HL-60/S4 treated with retinoic acid at 250 ng/mL for 4 days and 3 days (cell line): ENCODE results near the gene PAGE2B.
"Not testable (repeated sequence)": the region's sequence is repeated elsewhere in the genome, so short reads cannot be mapped to it uniquely, and the experiment has no call there.

Source experiments
- in situ Hi-C: fragments of 300-500 bp; cut with MboI; formaldehyde crosslinking; loops from 2 replicates; pipeline ENCODE4 v1.7.0; 2022; ENCODE audit warnings: low sequenced_read_pairs

Gene PAGE2B, protein sequence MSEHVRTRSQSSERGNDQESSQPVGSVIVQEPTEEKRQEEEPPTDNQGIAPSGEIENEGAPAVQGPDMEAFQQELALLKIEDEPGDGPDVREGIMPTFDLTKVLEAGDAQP

GRCh38 chrX:55074851-55075467 is at the start of gene PAGE2B:
TSS of gene PAGE2B (plus strand) at chrX:55075030. CDS start at chrX:55076042, 1,012 bp downstream.
- in situ Hi-C loops: no loop called here

- in situ Hi-C loops: no loop called here
Measured at GRCh38 chrX:55026143-55026542, 48.7 kb upstream of the PAGE2B start.

DNA sequence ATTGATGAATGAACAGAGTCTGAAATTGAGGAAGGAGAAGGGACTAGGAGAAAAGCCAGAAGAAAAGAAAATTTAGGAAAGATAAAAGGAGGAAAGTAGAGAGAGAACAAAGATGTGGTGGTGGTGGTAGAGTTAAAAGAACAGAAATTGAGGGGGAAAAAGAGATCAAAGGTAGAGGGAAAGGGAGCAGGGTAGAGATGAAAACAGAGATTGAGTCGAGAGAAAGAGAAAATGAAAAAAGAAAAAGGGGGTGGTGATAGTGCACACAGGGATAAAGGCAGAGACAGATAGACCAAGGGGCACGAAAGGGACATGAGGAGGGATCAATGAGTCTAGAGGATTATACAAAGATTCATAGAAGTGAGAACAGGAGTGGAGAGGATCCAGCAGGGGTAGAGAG is 48.0 kb upstream of the PAGE2B start:
- in situ Hi-C loops: no loop called here

DNA sequence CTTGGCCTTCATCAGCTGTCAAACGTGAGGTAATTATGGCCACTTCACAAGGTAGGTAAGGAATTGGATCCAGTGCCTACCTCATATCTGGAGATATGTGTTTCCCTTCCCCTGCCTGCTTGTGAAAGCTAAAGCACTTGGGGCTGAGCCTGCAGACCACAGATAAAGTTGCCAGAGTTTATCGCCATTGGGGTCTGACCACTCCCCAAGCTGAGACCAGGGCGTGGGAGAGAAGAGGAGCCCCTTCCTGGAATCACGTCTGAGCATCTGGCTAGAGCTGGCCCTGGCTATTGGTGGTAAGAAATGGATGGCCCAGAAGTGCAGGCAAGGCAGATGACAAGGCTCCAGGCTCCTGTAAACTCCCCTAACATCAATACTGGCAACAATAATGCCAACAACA is 46.8 kb upstream of the PAGE2B start:
- in situ Hi-C loops: no loop called here

DNA sequence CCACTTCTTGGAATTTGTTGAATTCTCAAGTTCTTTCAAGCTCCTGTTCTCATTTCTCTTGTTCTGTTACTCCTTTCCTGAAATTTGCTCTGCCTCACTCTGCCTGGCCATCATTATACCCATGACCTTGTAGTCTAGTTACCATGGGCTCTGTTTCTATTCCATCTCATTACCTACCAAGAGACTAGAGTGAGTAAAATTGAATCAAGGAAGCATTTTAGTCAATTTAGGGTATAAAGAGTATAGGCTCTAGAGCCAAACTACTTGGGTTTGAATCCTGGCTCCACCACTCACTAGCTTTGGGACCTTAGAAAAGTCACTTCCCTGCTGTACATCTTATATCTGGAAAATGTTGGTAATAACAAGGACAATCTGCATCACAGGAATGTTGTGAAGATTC is 46.2 kb upstream of the PAGE2B start:
- in situ Hi-C loops: no loop called here

- in situ Hi-C loops: no loop called here
Measured at GRCh38 chrX:55029291-55029690, 45.5 kb upstream of the PAGE2B start.

DNA sequence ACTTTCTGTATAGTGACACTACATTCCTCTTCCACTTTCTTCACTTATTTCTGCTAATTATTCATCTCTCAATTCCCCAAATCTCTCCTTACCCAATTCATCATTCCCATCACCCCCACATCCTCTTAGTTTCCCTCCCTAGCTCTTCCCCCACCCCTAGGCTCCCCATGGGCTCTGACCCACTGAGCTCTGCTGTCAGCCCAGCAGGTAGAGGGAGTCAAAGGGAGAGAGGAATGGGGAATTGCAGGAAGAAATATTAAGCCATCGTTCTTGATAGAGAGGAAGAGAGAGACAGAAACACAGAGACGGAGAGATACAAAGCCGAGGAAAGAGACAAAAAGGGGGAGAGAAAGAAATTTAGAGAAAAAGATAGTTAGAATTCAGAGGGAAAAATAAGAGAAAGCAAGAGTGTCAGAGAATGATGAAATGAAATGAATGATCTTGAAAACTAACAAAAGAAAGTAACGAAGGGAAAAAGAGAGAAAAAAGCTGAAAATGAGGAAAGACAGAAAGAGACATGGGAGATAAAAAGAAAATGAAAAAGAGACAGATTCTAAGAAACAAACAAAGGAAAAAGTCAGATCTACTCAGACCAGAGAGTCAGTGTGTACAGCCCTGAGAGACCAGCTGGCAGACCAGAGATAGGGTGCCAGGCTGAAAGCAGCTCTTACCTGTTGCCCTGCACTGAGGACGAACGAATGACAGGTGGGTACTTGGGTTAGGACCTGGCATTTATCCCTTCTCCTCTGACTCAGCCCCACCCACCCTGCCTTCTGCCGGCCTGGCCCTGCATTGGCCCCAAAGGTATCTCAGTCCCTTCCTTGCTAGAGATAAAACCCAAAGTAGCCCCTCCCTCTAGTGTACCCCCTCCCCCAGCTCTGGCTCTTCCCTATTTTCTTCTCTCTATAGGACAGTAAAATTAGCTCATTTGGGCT is 44.3 kb upstream of the PAGE2B start, which contains the start of gene ALAS2:
Gene ALAS2 (minus strand): TSS at position 707 of the 935 bp plus-strand sequence. CDS start 4,977 bp downstream, outside the sequence.
- in situ Hi-C loops: no loop called here

- in situ Hi-C loops: no loop called here
Measured at GRCh38 chrX:55033429-55033828, 41.4 kb upstream of the PAGE2B start.

- in situ Hi-C loops: no loop called here
Measured at GRCh38 chrX:55039471-55039870, 35.4 kb upstream of the PAGE2B start.

GRCh38 chrX:55041514-55041913 is 33.3 kb upstream of the PAGE2B start:
- in situ Hi-C loops: no loop called here

DNA sequence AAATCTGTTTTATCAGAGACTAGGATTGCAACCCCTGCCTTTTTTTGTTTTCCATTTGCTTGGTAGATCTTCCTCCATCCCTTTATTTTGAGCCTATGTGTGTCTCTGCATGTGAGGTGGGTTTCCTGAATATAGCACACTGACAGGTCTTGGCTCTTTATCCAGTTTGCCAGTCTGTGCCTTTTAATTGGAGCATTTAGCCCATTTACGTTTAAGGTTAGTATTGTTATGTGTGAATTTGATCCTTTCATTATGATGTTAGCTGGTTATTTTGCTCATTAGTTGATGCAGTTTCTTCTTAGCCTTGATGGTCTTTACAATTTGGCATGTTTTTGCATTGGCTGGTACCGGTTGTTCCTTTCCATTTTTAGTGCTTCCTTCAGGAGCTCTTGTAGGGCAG is 24.2 kb upstream of the PAGE2B start:
- in situ Hi-C loops: not testable (repeated sequence)

- in situ Hi-C loops: no loop called here
Measured at GRCh38 chrX:55056820-55057674, 17.8 kb upstream of the PAGE2B start.

GRCh38 chrX:55057675-55058249 is 17.1 kb upstream of the PAGE2B start:
- in situ Hi-C loops: no loop called here

DNA sequence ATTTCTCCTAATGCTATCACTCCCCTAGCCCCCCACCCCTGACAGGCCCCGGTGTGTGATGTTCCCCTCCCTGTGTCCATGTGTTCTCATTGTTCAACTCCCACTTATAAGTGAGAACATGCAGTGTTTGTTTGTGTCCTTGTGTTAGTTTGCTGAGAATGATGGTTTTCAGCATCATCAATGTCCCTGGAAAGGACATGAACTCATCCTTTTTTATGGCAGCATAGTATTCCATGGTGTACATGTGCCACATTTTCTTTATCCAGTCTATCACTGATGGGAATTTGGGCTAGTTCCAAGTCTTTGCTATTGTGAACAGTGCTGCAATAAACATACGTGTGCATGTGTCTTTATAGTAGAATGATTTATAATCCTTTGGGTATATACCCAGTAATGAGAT is 7.7 kb upstream of the PAGE2B start:
- in situ Hi-C loops: not testable (repeated sequence)

GRCh38 chrX:55072286-55072685 is 2.5 kb upstream of the PAGE2B start:
- in situ Hi-C loops: no loop called here

- in situ Hi-C loops: no loop called here
Measured at GRCh38 chrX:55088795-55089489, 14.1 kb downstream of the PAGE2B start, which contains the start of gene PAGE2. TSS of gene PAGE2 (plus strand) at chrX:55089018. CDS start at chrX:55090021, 1,003 bp downstream.

DNA sequence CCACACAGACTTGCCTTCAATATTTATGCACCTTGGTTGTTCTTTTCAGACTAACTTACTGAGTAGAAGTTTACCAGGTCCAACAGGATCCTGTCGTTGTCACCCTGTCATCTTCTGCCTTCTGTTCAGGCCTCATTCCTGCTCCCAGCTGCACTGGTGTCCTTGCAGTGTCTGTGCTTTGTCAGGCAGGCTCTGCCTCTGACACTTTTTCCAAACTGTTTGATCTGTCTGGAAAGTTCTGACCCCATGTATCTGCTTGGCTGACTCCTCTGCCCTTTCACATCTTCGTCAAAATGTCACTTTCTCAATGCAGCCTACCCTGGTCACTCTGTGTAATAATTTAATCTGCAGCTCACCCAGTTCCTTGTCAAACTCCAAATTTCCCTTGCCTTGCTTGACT is 23.9 kb downstream of the PAGE2B start:
- in situ Hi-C loops: no loop called here

- in situ Hi-C loops: no loop called here
Measured at GRCh38 chrX:55099162-55099561, 24.3 kb downstream of the PAGE2B start.

- in situ Hi-C loops: no loop called here
Measured at GRCh38 chrX:55102754-55103153, 27.9 kb downstream of the PAGE2B start.

DNA sequence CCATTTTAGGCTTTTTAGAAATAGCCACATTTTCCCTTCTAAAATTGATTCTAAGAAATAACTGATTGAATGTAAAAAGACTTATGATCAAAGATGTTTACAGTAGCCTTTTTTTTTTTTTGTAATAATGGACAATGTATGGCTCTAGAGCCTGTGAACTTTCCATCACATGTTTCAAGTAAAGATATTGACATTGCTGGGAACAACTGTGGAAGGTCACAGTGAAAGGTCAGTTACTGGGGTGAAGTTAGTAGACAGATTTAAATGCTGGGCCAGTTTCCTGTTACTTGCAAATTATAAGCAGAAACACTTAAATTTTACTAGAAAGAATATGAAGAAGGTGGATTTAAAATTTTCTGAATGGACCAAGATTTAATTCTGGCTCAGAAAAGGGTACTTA is 32.4 kb downstream of the PAGE2B start:
- in situ Hi-C loops: no loop called here
